HepG2 (cell line): Measurements from ENCODE around the gene FAM174C. TPM values are rescaled to one million over a fixed set of nuclear protein-coding genes. Genes with fewer than 3 reads are reported as not detected.

Experiments
- ATM ChIP-seq: fragments of 450-650 bp; IDR thresholded peaks from 2 replicates; pipeline ENCODE4 v1.7.1; 2017; ENCODE audit warnings: mild to moderate bottlenecking, borderline replicate concordance
- CBFB ChIP-seq: sonication (generic); formaldehyde crosslinking; IDR thresholded peaks from 2 replicates; pipeline ENCODE4 v1.4.0; 2020; ENCODE audit warnings: missing genetic modification reagents
- FOXP1 ChIP-seq, 2 experiments: fragments of 450-650 bp in 1 of 2; IDR thresholded peaks; 2 replicates each; pipeline ENCODE4 v1.6.1; 2017 to 2018; ENCODE audit warnings: antibody characterized with exemption in 1 of 2
- HCFC1 ChIP-seq: fragments of 150-350 bp; IDR thresholded peaks from 2 replicates; pipeline ENCODE4 v1.6.1; 2014; ENCODE audit warnings: low read depth, low read length
- HES4 ChIP-seq: sonication (generic); formaldehyde crosslinking; IDR thresholded peaks from 2 replicates; pipeline ENCODE4 v1.9.0; 2021; ENCODE audit warnings: mild to moderate bottlenecking, missing genetic modification reagents, borderline replicate concordance
- NFE2L1 ChIP-seq: sonication (generic); formaldehyde crosslinking; IDR thresholded peaks from 2 replicates; pipeline ENCODE4 v1.4.0; 2020; ENCODE audit warnings: missing genetic modification reagents, mild to moderate bottlenecking, borderline replicate concordance
- NFYB ChIP-seq: sonication (generic); formaldehyde crosslinking; IDR thresholded peaks from 2 replicates; pipeline ENCODE4 v1.4.0; 2020; ENCODE audit warnings: missing genetic modification reagents
- NONO ChIP-seq, 2 experiments: fragments of 450-650 bp in 1 of 2; sonication (generic) in 1 of 2; formaldehyde crosslinking in 1 of 2; IDR thresholded peaks in 1 of 2; conservative IDR thresholded peaks in 1 of 2; 2 replicates each; pipeline versions ENCODE4 v1.6.1 to v1.8.0; 2017 to 2022; ENCODE audit warnings: mild to moderate bottlenecking in 1 of 2, missing genetic modification reagents in 1 of 2, moderate library complexity in 1 of 2
- NR2F1 ChIP-seq, 2 experiments: fragments of 450-650 bp in 1 of 2; formaldehyde crosslinking in 1 of 2; IDR thresholded peaks; 2 replicates each; pipeline versions ENCODE4 v1.5.0 to v1.6.1; 2016 to 2020; ENCODE audit warnings: mild to moderate bottlenecking in 1 of 2, missing compliant biosample characterization in 1 of 2, missing genetic modification reagents in 1 of 2, moderate library complexity in 1 of 2
- NRL ChIP-seq: sonication (generic); formaldehyde crosslinking; IDR thresholded peaks from 2 replicates; pipeline ENCODE4 v1.5.0; 2020; ENCODE audit warnings: missing genetic modification reagents, mild to moderate bottlenecking, moderate library complexity, borderline replicate concordance
- PHF5A ChIP-seq: IDR thresholded peaks from one replicate; pipeline ENCODE4 v1.6.1; 2018; ENCODE audit warnings: low read depth, missing genetic modification reagents; ENCODE audit not compliant: unreplicated experiment
- PLRG1 ChIP-seq: fragments of 450-650 bp; conservative IDR thresholded peaks from 2 replicates; pipeline ENCODE4 v1.6.1; 2016
- SKI ChIP-seq: fragments of 450-650 bp; IDR thresholded peaks from one replicate; pipeline ENCODE4 v1.6.1; 2018; ENCODE audit warnings: mild to moderate bottlenecking; ENCODE audit not compliant: partially characterized antibody
- TEAD2 ChIP-seq: sonication (generic); formaldehyde crosslinking; IDR thresholded peaks from 2 replicates; pipeline ENCODE4 v1.9.0; 2021; ENCODE audit warnings: missing genetic modification reagents
- WIZ ChIP-seq: sonication (generic); formaldehyde crosslinking; IDR thresholded peaks from 2 replicates; pipeline ENCODE4 v1.5.1; 2020; ENCODE audit warnings: mild to moderate bottlenecking, missing genetic modification reagents
- YY1 ChIP-seq: IDR thresholded peaks from 2 replicates; pipeline ENCODE4 v1.6.1; 2011; ENCODE audit warnings: low read length, low read depth, moderate library complexity, mild to moderate bottlenecking; ENCODE audit not compliant: insufficient read depth, insufficient replicate concordance
- ZC3H13 ChIP-seq: sonication (generic); formaldehyde crosslinking; IDR thresholded peaks from 2 replicates; pipeline ENCODE4 v1.8.1; 2023; ENCODE audit warnings: mild to moderate bottlenecking, missing genetic modification reagents, moderate library complexity
- ZNF34 ChIP-seq: sonication (generic); formaldehyde crosslinking; IDR thresholded peaks from 2 replicates; pipeline ENCODE4 v1.4.0; 2020; ENCODE audit warnings: mild to moderate bottlenecking, missing genetic modification reagents, borderline replicate concordance
- ZNF451 ChIP-seq: sonication (generic); formaldehyde crosslinking; IDR thresholded peaks from 2 replicates; pipeline ENCODE4 v1.5.0; 2020; ENCODE audit warnings: mild to moderate bottlenecking, missing genetic modification reagents
- ZNF564 ChIP-seq: sonication (generic); formaldehyde crosslinking; IDR thresholded peaks from 2 replicates; pipeline ENCODE4 v1.8.1; 2023; ENCODE audit warnings: mild to moderate bottlenecking, missing genetic modification reagents
- ZNF598 ChIP-seq: sonication (generic); formaldehyde crosslinking; IDR thresholded peaks from 2 replicates; pipeline ENCODE4 v1.5.1; 2020; ENCODE audit warnings: mild to moderate bottlenecking, missing genetic modification reagents, borderline replicate concordance
- ZNF605 ChIP-seq: sonication (generic); formaldehyde crosslinking; IDR thresholded peaks from 2 replicates; pipeline ENCODE4 v1.8.0; 2022; ENCODE audit warnings: mild to moderate bottlenecking, missing genetic modification reagents
- ZNF724P ChIP-seq: sonication (generic); formaldehyde crosslinking; IDR thresholded peaks from 2 replicates; pipeline ENCODE4 v1.8.0; 2022; ENCODE audit warnings: missing genetic modification reagents, borderline replicate concordance
- polyA plus RNA-seq, 8 experiments: library from polyadenylated mRNA; depleted of rRNA in 3 of 8; stranded (reverse) in 7 of 8; unstranded in 1 of 8; fragments of >200 nt; fragmentation: Illumina TruSeq in 4 of 8; extraction: Trizol in 4 of 8; gene quantifications; 2 replicates each; pipeline versions ENCODE4 v1.2.1 to v1.2.3, GENCODE V29; 2011 to 2016; ENCODE audit warnings: low read depth in 4 of 8, missing spikeins in 1 of 8, mixed read lengths in 1 of 8; ENCODE audit not compliant: insufficient read depth in 1 of 8
- total RNA-seq, 5 experiments: library from RNA; depleted of rRNA; stranded (reverse); fragments of >200 nt; fragmentation: Illumina TruSeq; extraction: Trizol; gene quantifications; 2 replicates each; pipeline ENCODE4 v1.2.3, GENCODE V29; 2016; ENCODE audit warnings: low read depth in 1 of 5
- TF ChIP-seq, protein P1 (sequence below): sonication (generic); formaldehyde crosslinking; IDR thresholded peaks from 2 replicates; pipeline ENCODE4 v1.4.0; 2020; ENCODE audit warnings: mild to moderate bottlenecking, missing genetic modification reagents, borderline replicate concordance
- TF ChIP-seq, protein P2 (sequence below): sonication (generic); formaldehyde crosslinking; IDR thresholded peaks from 2 replicates; pipeline ENCODE4 v1.5.0; 2020; ENCODE audit warnings: mild to moderate bottlenecking, low read depth, missing genetic modification reagents, borderline replicate concordance
- TF ChIP-seq, protein P3 (sequence below): IDR thresholded peaks from 2 replicates; pipeline ENCODE4 v1.6.1; 2012; ENCODE audit warnings: inconsistent platforms

Gene FAM174C
- total and polyA plus RNA-seq, 2 of the 13 experiments (the other 11 are each of a cell fraction or from before 2014, with no cell fraction given), result 19.5 to 31.3 TPM

DNA sequence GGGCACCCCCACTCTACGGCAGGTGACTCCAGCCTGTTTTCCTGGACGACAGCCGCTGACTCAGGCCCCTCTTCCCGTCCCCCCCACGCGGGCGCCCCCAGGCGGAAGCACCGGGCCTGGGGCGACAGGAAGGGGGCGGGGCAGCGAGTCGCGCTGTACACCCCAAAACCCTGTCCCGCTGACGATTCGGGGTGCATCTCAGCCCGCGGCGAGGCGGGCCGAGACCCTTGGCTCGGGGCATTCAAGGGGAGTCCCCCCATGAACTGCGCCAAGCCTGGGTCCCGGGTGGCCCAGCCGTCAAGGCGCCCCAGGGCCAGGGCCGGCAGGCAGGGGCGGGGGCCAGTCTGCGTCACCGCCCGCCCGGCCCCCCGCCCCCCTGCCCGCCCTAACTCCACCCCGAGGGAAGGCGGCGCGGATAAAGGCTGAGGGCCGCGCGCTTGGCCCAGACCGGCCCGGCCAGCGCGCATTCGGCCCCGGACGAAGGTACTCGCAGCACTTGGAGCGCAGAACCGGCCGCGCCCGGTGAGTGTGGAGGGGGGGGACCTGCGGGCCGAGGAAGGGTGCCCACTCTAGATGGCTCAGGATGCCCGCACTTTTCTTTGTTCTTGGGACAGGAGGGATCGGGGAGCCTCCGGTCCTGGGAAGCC, 27.1 kb upstream of the FAM174C start, which contains the start of gene MIDN (continued):
- TF ChIP-seq, protein P1, sequence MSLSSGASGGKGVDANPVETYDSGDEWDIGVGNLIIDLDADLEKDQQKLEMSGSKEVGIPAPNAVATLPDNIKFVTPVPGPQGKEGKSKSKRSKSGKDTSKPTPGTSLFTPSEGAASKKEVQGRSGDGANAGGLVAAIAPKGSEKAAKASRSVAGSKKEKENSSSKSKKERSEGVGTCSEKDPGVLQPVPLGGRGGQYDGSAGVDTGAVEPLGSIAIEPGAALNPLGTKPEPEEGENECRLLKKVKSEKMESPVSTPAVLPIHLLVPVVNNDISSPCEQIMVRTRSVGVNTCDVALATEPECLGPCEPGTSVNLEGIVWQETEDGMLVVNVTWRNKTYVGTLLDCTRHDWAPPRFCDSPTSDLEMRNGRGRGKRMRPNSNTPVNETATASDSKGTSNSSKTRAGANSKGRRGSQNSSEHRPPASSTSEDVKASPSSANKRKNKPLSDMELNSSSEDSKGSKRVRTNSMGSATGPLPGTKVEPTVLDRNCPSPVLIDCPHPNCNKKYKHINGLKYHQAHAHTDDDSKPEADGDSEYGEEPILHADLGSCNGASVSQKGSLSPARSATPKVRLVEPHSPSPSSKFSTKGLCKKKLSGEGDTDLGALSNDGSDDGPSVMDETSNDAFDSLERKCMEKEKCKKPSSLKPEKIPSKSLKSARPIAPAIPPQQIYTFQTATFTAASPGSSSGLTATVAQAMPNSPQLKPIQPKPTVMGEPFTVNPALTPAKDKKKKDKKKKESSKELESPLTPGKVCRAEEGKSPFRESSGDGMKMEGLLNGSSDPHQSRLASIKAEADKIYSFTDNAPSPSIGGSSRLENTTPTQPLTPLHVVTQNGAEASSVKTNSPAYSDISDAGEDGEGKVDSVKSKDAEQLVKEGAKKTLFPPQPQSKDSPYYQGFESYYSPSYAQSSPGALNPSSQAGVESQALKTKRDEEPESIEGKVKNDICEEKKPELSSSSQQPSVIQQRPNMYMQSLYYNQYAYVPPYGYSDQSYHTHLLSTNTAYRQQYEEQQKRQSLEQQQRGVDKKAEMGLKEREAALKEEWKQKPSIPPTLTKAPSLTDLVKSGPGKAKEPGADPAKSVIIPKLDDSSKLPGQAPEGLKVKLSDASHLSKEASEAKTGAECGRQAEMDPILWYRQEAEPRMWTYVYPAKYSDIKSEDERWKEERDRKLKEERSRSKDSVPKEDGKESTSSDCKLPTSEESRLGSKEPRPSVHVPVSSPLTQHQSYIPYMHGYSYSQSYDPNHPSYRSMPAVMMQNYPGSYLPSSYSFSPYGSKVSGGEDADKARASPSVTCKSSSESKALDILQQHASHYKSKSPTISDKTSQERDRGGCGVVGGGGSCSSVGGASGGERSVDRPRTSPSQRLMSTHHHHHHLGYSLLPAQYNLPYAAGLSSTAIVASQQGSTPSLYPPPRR (CRISPR knock-in tag), result 0 out of 2 replicates have a peak, but pooled peaks have one; percentile 36
- TF ChIP-seq, protein P2, sequence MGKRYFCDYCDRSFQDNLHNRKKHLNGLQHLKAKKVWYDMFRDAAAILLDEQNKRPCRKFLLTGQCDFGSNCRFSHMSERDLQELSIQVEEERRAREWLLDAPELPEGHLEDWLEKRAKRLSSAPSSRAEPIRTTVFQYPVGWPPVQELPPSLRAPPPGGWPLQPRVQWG, result no peak
- TF ChIP-seq HCFC1, result no peak
- TF ChIP-seq ZNF598 (CRISPR knock-in tag), result no peak
- no peak for TF ChIP-seq YY1
- no peak for TF ChIP-seq NONO (IDR thresholded peaks at IDR 0.05)
- TF ChIP-seq NONO (CRISPR knock-in tag; conservative IDR thresholded peaks at IDR 0.05), result peak; percentile 82; the same call in 1 of the 2 replicates
- peak; percentile 67; the same call in 1 of the 2 replicates for TF ChIP-seq ZNF605
- TF ChIP-seq ZNF724P, result 0 out of 2 replicates have a peak, but pooled peaks have one; percentile 6
- TF ChIP-seq WIZ (CRISPR knock-in tag), result no peak; the same call in 1 of the 2 replicates
- TF ChIP-seq ZNF34, result no peak
- peak; percentile 71; the same call in 1 of the 2 replicates for TF ChIP-seq NFE2L1 (CRISPR knock-in tag)
- no peak for TF ChIP-seq ATM
- TF ChIP-seq NR2F1 (CRISPR knock-in tag; IDR thresholded peaks at IDR 0.05), result no peak
- TF ChIP-seq PLRG1, result no peak
- no peak for TF ChIP-seq NFYB (CRISPR knock-in tag)
- peak; percentile 89; the same call in 1 of the 2 replicates for TF ChIP-seq ZNF564 (CRISPR knock-in tag)
- no peak for TF ChIP-seq PHF5A (CRISPR knock-in tag)
- TF ChIP-seq NRL, result peak; percentile 14; the same call in 1 of the 2 replicates
- peak; percentile 18 for TF ChIP-seq SKI
- no peak for TF ChIP-seq TEAD2 (CRISPR knock-in tag)
- no peak for TF ChIP-seq FOXP1 (IDR thresholded peaks at IDR 0.05)
- TF ChIP-seq FOXP1 (CRISPR knock-in tag; IDR thresholded peaks at IDR 0.05), result no peak; the same call in 1 of the 2 replicates
- TF ChIP-seq ZNF451, result no peak
- TF ChIP-seq ZC3H13 (CRISPR knock-in tag), result peak; percentile 65
- TF ChIP-seq, protein P3, sequence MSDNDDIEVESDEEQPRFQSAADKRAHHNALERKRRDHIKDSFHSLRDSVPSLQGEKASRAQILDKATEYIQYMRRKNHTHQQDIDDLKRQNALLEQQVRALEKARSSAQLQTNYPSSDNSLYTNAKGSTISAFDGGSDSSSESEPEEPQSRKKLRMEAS, result peak; percentile 64; the same call in 1 of the 2 replicates
- TF ChIP-seq HES4 (CRISPR knock-in tag), result no peak; the same call in 1 of the 2 replicates
- TF ChIP-seq CBFB (CRISPR knock-in tag), result no peak
